Measurements from ENCODE around the gene CATSPERD.

DNA sequence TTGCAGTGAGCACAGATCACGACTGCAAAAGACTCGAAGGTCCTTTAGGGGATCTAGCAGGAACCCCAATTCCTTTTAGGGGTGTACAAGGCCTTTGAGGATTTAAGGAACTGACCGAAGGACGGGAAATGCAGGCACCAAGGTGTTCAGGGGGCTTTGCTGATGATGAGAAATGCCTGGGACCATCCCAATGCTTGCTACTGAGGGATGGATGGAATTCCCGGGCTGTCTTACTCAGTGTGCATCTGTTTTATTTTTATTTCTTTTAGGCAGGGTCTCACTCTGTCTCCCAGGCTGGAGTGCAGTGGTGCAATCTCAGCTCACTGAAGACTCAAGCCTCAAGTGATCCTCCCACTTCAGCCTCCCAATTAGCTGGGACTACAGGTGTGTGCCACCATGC is 52.8 kb downstream of the CATSPERD start:
- TF ChIP-seq, protein P1, sequence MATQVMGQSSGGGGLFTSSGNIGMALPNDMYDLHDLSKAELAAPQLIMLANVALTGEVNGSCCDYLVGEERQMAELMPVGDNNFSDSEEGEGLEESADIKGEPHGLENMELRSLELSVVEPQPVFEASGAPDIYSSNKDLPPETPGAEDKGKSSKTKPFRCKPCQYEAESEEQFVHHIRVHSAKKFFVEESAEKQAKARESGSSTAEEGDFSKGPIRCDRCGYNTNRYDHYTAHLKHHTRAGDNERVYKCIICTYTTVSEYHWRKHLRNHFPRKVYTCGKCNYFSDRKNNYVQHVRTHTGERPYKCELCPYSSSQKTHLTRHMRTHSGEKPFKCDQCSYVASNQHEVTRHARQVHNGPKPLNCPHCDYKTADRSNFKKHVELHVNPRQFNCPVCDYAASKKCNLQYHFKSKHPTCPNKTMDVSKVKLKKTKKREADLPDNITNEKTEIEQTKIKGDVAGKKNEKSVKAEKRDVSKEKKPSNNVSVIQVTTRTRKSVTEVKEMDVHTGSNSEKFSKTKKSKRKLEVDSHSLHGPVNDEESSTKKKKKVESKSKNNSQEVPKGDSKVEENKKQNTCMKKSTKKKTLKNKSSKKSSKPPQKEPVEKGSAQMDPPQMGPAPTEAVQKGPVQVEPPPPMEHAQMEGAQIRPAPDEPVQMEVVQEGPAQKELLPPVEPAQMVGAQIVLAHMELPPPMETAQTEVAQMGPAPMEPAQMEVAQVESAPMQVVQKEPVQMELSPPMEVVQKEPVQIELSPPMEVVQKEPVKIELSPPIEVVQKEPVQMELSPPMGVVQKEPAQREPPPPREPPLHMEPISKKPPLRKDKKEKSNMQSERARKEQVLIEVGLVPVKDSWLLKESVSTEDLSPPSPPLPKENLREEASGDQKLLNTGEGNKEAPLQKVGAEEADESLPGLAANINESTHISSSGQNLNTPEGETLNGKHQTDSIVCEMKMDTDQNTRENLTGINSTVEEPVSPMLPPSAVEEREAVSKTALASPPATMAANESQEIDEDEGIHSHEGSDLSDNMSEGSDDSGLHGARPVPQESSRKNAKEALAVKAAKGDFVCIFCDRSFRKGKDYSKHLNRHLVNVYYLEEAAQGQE (IDR thresholded peaks at IDR 0.05; ENCODE audit: insufficient read depth in 1 of 2, low read depth in 2 of 2, low read length in 2 of 2), result no peak
- no peak for TF ChIP-seq TAF1 (IDR thresholded peaks at IDR 0.05; ENCODE audit: borderline replicate concordance, insufficient read depth, low read length)
- TF ChIP-seq POLR2AphosphoS5 (IDR thresholded peaks at IDR 0.05; ENCODE audit: low read depth, low read length), result no peak
